H1 (cell line): ENCODE data around the gene CD300LF. TPM values are rescaled to one million over a fixed set of nuclear protein-coding genes. Genes with fewer than 3 reads are reported as not detected.

Experiments
- CTCF ChIA-PET: fragments of 300-600 bp; sonication (Branson Sonifier 250); formaldehyde crosslinking; loops from one replicate; lab custom pipeline; 2021; ENCODE audit not compliant: partially characterized antibody; lab: Charles Lee
- POLR2A ChIA-PET: fragments of 300-600 bp; sonication (Branson Sonifier 250); formaldehyde crosslinking; loops from one replicate; lab custom pipeline; 2021; ENCODE audit warnings: inconsistent platforms; ENCODE audit not compliant: partially characterized antibody; lab: Charles Lee
- DNase-seq, 2 experiments: peaks; one replicate each; pipeline versions ENCODE4 v3.0.0 to v3.0.0-alpha.2; 2010 to 2022; ENCODE audit warnings: low spot score in 2 of 2, low read depth in 1 of 2, mixed read lengths in 1 of 2
- FAIRE-seq: peaks from 2 replicates; lab custom pipeline; 2011; peaks lifted over from hg19 to GRCh38; lab: Jason Lieb, UNC
- H2AFZ ChIP-seq: 2 replicates; pipeline ENCODE4 v1.8.1; 2012; ENCODE audit warnings: low read length, inconsistent platforms
- H2AK5ac ChIP-seq: 2 replicates; pipeline ENCODE4 v1.6.1; 2013; ENCODE audit warnings: low read depth, low read length
- H2BK120ac ChIP-seq: replicated peaks from 2 replicates; pipeline ENCODE3; 2013; ENCODE audit warnings: low read depth, low read length, inconsistent platforms
- H2BK12ac ChIP-seq: 2 replicates; pipeline ENCODE4 v1.6.1; 2013; ENCODE audit warnings: low read depth, low read length
- H2BK15ac ChIP-seq: 2 replicates; pipeline ENCODE4 v1.6.1; 2013; ENCODE audit warnings: low read length
- H2BK20ac ChIP-seq: 2 replicates; pipeline ENCODE4 v1.6.1; 2013; ENCODE audit warnings: low read length
- H2BK5ac ChIP-seq: 2 replicates; pipeline ENCODE4 v1.6.1; 2013; ENCODE audit warnings: low read depth, low read length
- H3K14ac ChIP-seq: 2 replicates; pipeline ENCODE4 v1.6.1; 2013; ENCODE audit warnings: inconsistent platforms; ENCODE audit not compliant: insufficient read length
- H3K18ac ChIP-seq: 2 replicates; pipeline ENCODE4 v1.6.1; 2013; ENCODE audit warnings: low read length; ENCODE audit errors: extremely low read depth
- H3K23ac ChIP-seq: 2 replicates; pipeline ENCODE4 v1.6.1; 2013; ENCODE audit warnings: inconsistent platforms; ENCODE audit not compliant: insufficient read length
- H3K23me2 ChIP-seq: 2 replicates; pipeline ENCODE4 v1.6.1; 2013; ENCODE audit warnings: low read depth, low read length
- H3K27ac ChIP-seq: 2 replicates; pipeline ENCODE4 v1.6.1; 2011; ENCODE audit warnings: low read depth, low read length, inconsistent platforms
- H3K27me3 ChIP-seq, 4 experiments: replicated peaks in 1 of 4; 1 replicate in 1 of 4; 2 replicates in 3 of 4; pipeline versions ENCODE4 v1.6.1 to v1.8.1; 2011 to 2013; ENCODE audit warnings: low read length in 3 of 4, mild to moderate bottlenecking in 3 of 4, inconsistent platforms in 2 of 4, mixed read lengths in 2 of 4, moderate library complexity in 1 of 4; ENCODE audit not compliant: control insufficient read depth in 3 of 4, insufficient read depth in 3 of 4; ENCODE audit errors: extremely low read depth in 1 of 4
- H3K36me3 ChIP-seq, 4 experiments: 2 replicates each; pipeline versions ENCODE4 v1.6.1 to v1.8.1; 2011 to 2013; ENCODE audit warnings: mild to moderate bottlenecking in 4 of 4, low read length in 3 of 4, moderate library complexity in 2 of 4, control low read depth in 1 of 4, inconsistent platforms in 1 of 4; ENCODE audit not compliant: insufficient read depth in 4 of 4, control insufficient read depth in 2 of 4
- H3K4ac ChIP-seq: replicated peaks from 2 replicates; pipeline ENCODE3; 2013; ENCODE audit warnings: low read length, low read depth, mixed read lengths, inconsistent platforms; ENCODE audit not compliant: insufficient read length
- H3K4me1 ChIP-seq, 4 experiments: replicated peaks in 1 of 4; 1 replicate in 1 of 4; 2 replicates in 3 of 4; pipeline versions ENCODE4 v1.6.1 to v1.8.1; 2011 to 2013; ENCODE audit warnings: low read length in 3 of 4, inconsistent platforms in 2 of 4, mixed read lengths in 1 of 4; ENCODE audit not compliant: insufficient read depth in 4 of 4, control insufficient read depth in 3 of 4
- H3K4me2 ChIP-seq, 2 experiments: 2 replicates each; pipeline versions ENCODE4 v1.6.1 to v1.8.1; 2011 to 2013; ENCODE audit warnings: low read depth in 2 of 2, low read length in 2 of 2, control low read depth in 1 of 2, inconsistent platforms in 1 of 2, mild to moderate bottlenecking in 1 of 2; ENCODE audit not compliant: insufficient read depth in 1 of 2
- H3K4me3 ChIP-seq, 4 experiments: fragments of 200-600, 300-600 bp in 1 of 4; sonication (generic), shearing (Covaris generic), sonication (Bioruptor Twin) in 1 of 4; 2 replicates each; pipeline versions ENCODE4 v1.5.1 to v1.8.1; 2011 to 2016; ENCODE audit warnings: low read length in 4 of 4, low read depth in 3 of 4, control low read depth in 2 of 4, inconsistent platforms in 2 of 4, mild to moderate bottlenecking in 2 of 4, mixed read lengths in 1 of 4, moderate library complexity in 1 of 4; ENCODE audit not compliant: insufficient read depth in 2 of 4; ENCODE audit errors: extremely low read depth in 1 of 4
- H3K56ac ChIP-seq: replicated peaks from 2 replicates; pipeline ENCODE3; 2013; ENCODE audit warnings: low read depth, mild to moderate bottlenecking, mixed read lengths, low read length, inconsistent platforms; ENCODE audit not compliant: insufficient read length
- H3K79me1 ChIP-seq: 2 replicates; pipeline ENCODE4 v1.6.1; 2013; ENCODE audit warnings: low read depth, low read length, control low read depth
- H3K79me2 ChIP-seq, 2 experiments: 2 replicates each; pipeline versions ENCODE4 v1.6.1 to v1.8.1; 2012 to 2013; ENCODE audit warnings: low read length in 2 of 2, mild to moderate bottlenecking in 2 of 2, inconsistent platforms in 1 of 2; ENCODE audit not compliant: insufficient read depth in 2 of 2, control insufficient read depth in 1 of 2
- H3K9ac ChIP-seq, 4 experiments: replicated peaks in 1 of 4; 1 replicate in 1 of 4; 2 replicates in 3 of 4; pipeline versions ENCODE4 v1.6.1 to v1.8.1; 2011 to 2013; ENCODE audit warnings: low read depth in 3 of 4, low read length in 3 of 4, control low read depth in 2 of 4, mild to moderate bottlenecking in 2 of 4, moderate library complexity in 2 of 4, inconsistent platforms in 1 of 4; ENCODE audit errors: extremely low read depth in 1 of 4
- H3K9me3 ChIP-seq, 2 experiments: 2 replicates each; pipeline versions ENCODE4 v1.6.1 to v1.8.1; 2012 to 2013; ENCODE audit warnings: mild to moderate bottlenecking in 2 of 2, moderate library complexity in 2 of 2, control low read depth in 1 of 2, inconsistent platforms in 1 of 2, low read depth in 1 of 2, low read length in 1 of 2, mixed read lengths in 1 of 2; ENCODE audit not compliant: insufficient read depth in 2 of 2
- H4K20me1 ChIP-seq, 2 experiments: replicated peaks in 1 of 2; 2 replicates each; pipeline versions ENCODE3 to v1.8.1; 2011 to 2013; ENCODE audit warnings: inconsistent platforms in 2 of 2, low read length in 2 of 2, mild to moderate bottlenecking in 1 of 2; ENCODE audit not compliant: insufficient read depth in 2 of 2, control insufficient read depth in 1 of 2
- H4K5ac ChIP-seq: 2 replicates; pipeline ENCODE4 v1.6.1; 2013; ENCODE audit warnings: low read length, low read depth, mixed read lengths, inconsistent platforms; ENCODE audit not compliant: insufficient read length
- H4K8ac ChIP-seq: 2 replicates; pipeline ENCODE4 v1.8.0; 2013; ENCODE audit warnings: mild to moderate bottlenecking, moderate library complexity, low read length, inconsistent platforms; ENCODE audit not compliant: insufficient read depth; ENCODE audit errors: extremely low read depth
- H4K91ac ChIP-seq: replicated peaks from 2 replicates; pipeline ENCODE3; 2013; ENCODE audit warnings: low read length, mixed read lengths, inconsistent platforms; ENCODE audit not compliant: insufficient read length
- ASH2L ChIP-seq: fragments of 200-600, 300-600 bp; sonication (generic); IDR thresholded peaks from one replicate; pipeline ENCODE4 v1.7.1; 2017; ENCODE audit warnings: low read length
- CBX8 ChIP-seq: fragments of 300-800, 300-1000 bp; sonication (generic); IDR thresholded peaks from 2 replicates; pipeline ENCODE4 v1.7.1; 2016; ENCODE audit warnings: low read depth, low read length, borderline replicate concordance
- CHD2 ChIP-seq: IDR thresholded peaks from 2 replicates; pipeline ENCODE4 v1.6.1; 2012; ENCODE audit warnings: low read length, improper control_type of control experiment
- CREB1 ChIP-seq: IDR thresholded peaks from 2 replicates; pipeline ENCODE4 v1.6.1; 2012; ENCODE audit warnings: inconsistent platforms
- EZH2 ChIP-seq: fragments of 200-600 bp; sonication (generic); IDR thresholded peaks from 2 replicates; pipeline ENCODE4 v1.7.1; 2012; ENCODE audit warnings: low read depth, mild to moderate bottlenecking, moderate library complexity, low read length, inconsistent platforms; ENCODE audit not compliant: severe bottlenecking
- GABPA ChIP-seq: IDR thresholded peaks from 2 replicates; pipeline ENCODE4 v1.6.1; 2011; ENCODE audit warnings: mild to moderate bottlenecking, low read length, moderate library complexity, borderline replicate concordance; ENCODE audit not compliant: insufficient read depth
- KDM5A ChIP-seq: fragments of 200-600 bp; IDR thresholded peaks from 2 replicates; pipeline ENCODE4 v1.7.1; 2012; ENCODE audit warnings: mild to moderate bottlenecking, low read length, inconsistent platforms, mixed read lengths
- NRF1 ChIP-seq: IDR thresholded peaks from 2 replicates; pipeline ENCODE4 v1.6.1; 2011; ENCODE audit warnings: mild to moderate bottlenecking, low read depth, low read length, improper control_type of control experiment
- SAP30 ChIP-seq: fragments of 300-600 bp; sonication (generic); IDR thresholded peaks from 2 replicates; pipeline ENCODE4 v1.7.1; 2012; ENCODE audit warnings: low read length, moderate library complexity, mild to moderate bottlenecking, inconsistent platforms; ENCODE audit not compliant: insufficient read depth, insufficient replicate concordance
- SIN3A ChIP-seq, 2 experiments: IDR thresholded peaks in 1 of 2; conservative IDR thresholded peaks in 1 of 2; 2 replicates each; pipeline ENCODE4 v1.6.1; 2011 to 2012; ENCODE audit warnings: low read length in 2 of 2, improper control_type of control experiment in 1 of 2, low read depth in 1 of 2, mild to moderate bottlenecking in 1 of 2
- TEAD4 ChIP-seq: IDR thresholded peaks from 2 replicates; pipeline ENCODE4 v1.6.1; 2012; ENCODE audit warnings: low read depth, low read length, inconsistent platforms, mixed read lengths
- WGBS, 2 experiments: shearing (Covaris generic) in 1 of 2; methylation state at CpG; one replicate each; pipeline versions ENCODE4 v1.1.6 to v1.1.7; 2013 to 2015; ENCODE audit warnings: low lambda C conversion rate in 2 of 2, mixed read lengths in 2 of 2, inconsistent platforms in 1 of 2, low coverage in 1 of 2, missing lambda C conversion rate in 1 of 2; ENCODE audit not compliant: insufficient replicate concordance in 2 of 2, insufficient coverage in 1 of 2, insufficient read length in 1 of 2; ENCODE audit errors: extremely low coverage in 1 of 2, missing lambda C conversion rate in 1 of 2; 5-methylcytosine and 5-hydroxymethylcytosine counted together
- polyA plus RNA-seq, 7 experiments: library from polyadenylated mRNA; depleted of rRNA in 3 of 7; stranded (reverse) in 5 of 7; unstranded in 2 of 7; fragments of >200 nt in 5 of 7; fragments of 200-250 nt in 2 of 7; gene quantifications; 1 replicate in 5 of 7; 2 replicates in 1 of 7; 4 replicates in 1 of 7; pipeline versions ENCODE4 v1.2.1 to v1.2.3, GENCODE V29; 2011 to 2013; ENCODE audit warnings: missing spikeins in 2 of 7, mixed read lengths in 2 of 7
- total RNA-seq: library from RNA; stranded (reverse); fragmentation: NEBNext Ultra II Directional; extraction: Animal tissue kit (Norgen Biotek cat#: 25700); gene quantifications from 2 replicates; pipeline ENCODE4 v1.2.1, GENCODE V29; 2021
- TF ChIP-seq, protein P1 (sequence below): IDR thresholded peaks from 2 replicates; pipeline ENCODE4 v1.6.1; 2012; ENCODE audit warnings: inconsistent platforms

Gene CD300LF
- total and polyA plus RNA-seq, 2 of the 8 experiments (the other 6 are each of a cell fraction or from before 2014, with no cell fraction given): not detected

GRCh38 chr17:74713171-74713755, 540 bp upstream of the CD300LF start:
- Histone ChIP-seq H3K4me1 (no peaks in the 10 kb centered on the region), H3K4me2 (no peak overlapping the region), H3K18ac (no peak overlapping the region), H2AK5ac (no peak overlapping the region), H3K56ac (no peak overlapping the region), H3K36me3 (no peaks in the 10 kb centered on the region), H3K4ac (no peak overlapping the region), H4K5ac (no peak overlapping the region), H2BK12ac (no peak overlapping the region), H3K9me3 (no peaks in the 10 kb centered on the region), H4K20me1 (no peaks in the 10 kb centered on the region), H2BK20ac (no peak overlapping the region), H3K79me1 (no peaks in the 10 kb centered on the region), H3K23me2 (no peaks in the 10 kb centered on the region), H3K9ac (no peak overlapping the region), H3K23ac (no peak overlapping the region), H2BK5ac (no peak overlapping the region), H3K79me2 (no peaks in the 10 kb centered on the region), H2BK120ac (no peak overlapping the region), H4K8ac (no peak overlapping the region), H3K27ac (no peak overlapping the region), H2BK15ac (no peak overlapping the region), H3K14ac (no peak overlapping the region), H2AFZ (no peak overlapping the region), H4K91ac (no peak overlapping the region), H3K27me3 (no peaks in the 10 kb centered on the region; a peak in 1 of 7 replicates), H3K4me3 (no peak overlapping the region)
- POLR2A ChIA-PET: no interaction called here
- no peak for TF ChIP-seq SIN3A (conservative IDR thresholded peaks at IDR 0.05 in 1 of 2, IDR thresholded peaks at IDR 0.05 in 1 of 2; ENCODE audit: low read depth in 1 of 2, low read length in 2 of 2)
- TF ChIP-seq TEAD4: no peak
- no peak for TF ChIP-seq ASH2L
- TF ChIP-seq KDM5A: no peak
- TF ChIP-seq CBX8: no peak
- TF ChIP-seq, protein P1, sequence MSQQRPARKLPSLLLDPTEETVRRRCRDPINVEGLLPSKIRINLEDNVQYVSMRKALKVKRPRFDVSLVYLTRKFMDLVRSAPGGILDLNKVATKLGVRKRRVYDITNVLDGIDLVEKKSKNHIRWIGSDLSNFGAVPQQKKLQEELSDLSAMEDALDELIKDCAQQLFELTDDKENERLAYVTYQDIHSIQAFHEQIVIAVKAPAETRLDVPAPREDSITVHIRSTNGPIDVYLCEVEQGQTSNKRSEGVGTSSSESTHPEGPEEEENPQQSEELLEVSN: no peak
- no peak for TF ChIP-seq CHD2
- no peak for TF ChIP-seq SAP30
- no peak for TF ChIP-seq NRF1
- TF ChIP-seq CREB1: no peak
- TF ChIP-seq GABPA: no peak
- no peak for TF ChIP-seq EZH2
- 90% methylated on average over 10 of the region's 12 CpGs; no CpG with 5 or more reads in 1 of the 2 experiments for WGBS, 2 experiments
- DNase-seq (no peak), FAIRE-seq (no peak)
- CTCF ChIA-PET: interaction anchor here (0.6 to 1.6 kb wide), 7 partner anchors 18 to 62 kb away, joined by 3 to 5 read pairs (median 3); partner anchors contain the start of gene RAB37
